Activated T-cell treated with anti-CD3 and anti-CD28 coated beads for 1 hour (primary cell): ENCODE data around the gene GID8.
"Not testable (repeated sequence)": the region's sequence is repeated elsewhere in the genome, so short reads cannot be mapped to it uniquely, and the experiment has no call there.

Source experiments
- DNase-seq: peaks from one replicate; pipeline ENCODE4 v3.0.0-alpha.2; 2020; ENCODE audit warnings: low read depth

GID8 gene

GRCh38 chr20:62923059-62923668 is 14.8 kb upstream of the GID8 start:
- not testable (repeated sequence) for DNase-seq

GRCh38 chr20:62923669-62924441 is 14.1 kb upstream of the GID8 start:
- no peak for DNase-seq

GRCh38 chr20:62924442-62925075 is 13.4 kb upstream of the GID8 start:
- DNase-seq: no peak

GRCh38 chr20:62925076-62925419 is 12.9 kb upstream of the GID8 start:
- no peak for DNase-seq

- no peak for DNase-seq
Measured at GRCh38 chr20:62925420-62926228, 12.3 kb upstream of the GID8 start.

GRCh38 chr20:62926229-62927127 is 11.5 kb upstream of the GID8 start, which contains the start of gene DIDO1:
Gene DIDO1 (minus strand): TSS chr20:62926505.
- DNase-seq: peak; percentile 81

GRCh38 chr20:62927128-62927705 is 10.7 kb upstream of the GID8 start:
- DNase-seq: no peak

GRCh38 chr20:62928246-62928939 is 9.6 kb upstream of the GID8 start:
- DNase-seq: no peak

GRCh38 chr20:62929051-62929538 is 8.9 kb upstream of the GID8 start:
- DNase-seq: peak; percentile 37

GRCh38 chr20:62931464-62931863 is 6.5 kb upstream of the GID8 start:
- no peak for DNase-seq

- DNase-seq: no peak
Measured at GRCh38 chr20:62933966-62934365, 4.0 kb upstream of the GID8 start.

GRCh38 chr20:62935204-62935967 is 2.6 kb upstream of the GID8 start:
- no peak for DNase-seq

- DNase-seq: no peak
Measured at GRCh38 chr20:62935968-62936585, 1.9 kb upstream of the GID8 start.

GRCh38 chr20:62937268-62938104 is 461 bp upstream of the GID8 start:
- DNase-seq: peak; percentile 96

GRCh38 chr20:62940875-62941274 is 2.9 kb downstream of the GID8 start:
- DNase-seq: no peak

- DNase-seq: no peak
Measured at GRCh38 chr20:62941792-62942191, 3.8 kb downstream of the GID8 start.

GRCh38 chr20:62942456-62942855 is 4.5 kb downstream of the GID8 start:
- no peak for DNase-seq

- DNase-seq: no peak
Measured at GRCh38 chr20:62943396-62943795, 5.4 kb downstream of the GID8 start.
